ENCODE measurements around the gene PRKAG2. TPM values are rescaled to one million over a fixed set of nuclear protein-coding genes. Genes with fewer than 3 reads are reported as not detected.

PRKAG2 gene
- total RNA-seq, 1 donor from 2014 or later, result 35.6 TPM

DNA sequence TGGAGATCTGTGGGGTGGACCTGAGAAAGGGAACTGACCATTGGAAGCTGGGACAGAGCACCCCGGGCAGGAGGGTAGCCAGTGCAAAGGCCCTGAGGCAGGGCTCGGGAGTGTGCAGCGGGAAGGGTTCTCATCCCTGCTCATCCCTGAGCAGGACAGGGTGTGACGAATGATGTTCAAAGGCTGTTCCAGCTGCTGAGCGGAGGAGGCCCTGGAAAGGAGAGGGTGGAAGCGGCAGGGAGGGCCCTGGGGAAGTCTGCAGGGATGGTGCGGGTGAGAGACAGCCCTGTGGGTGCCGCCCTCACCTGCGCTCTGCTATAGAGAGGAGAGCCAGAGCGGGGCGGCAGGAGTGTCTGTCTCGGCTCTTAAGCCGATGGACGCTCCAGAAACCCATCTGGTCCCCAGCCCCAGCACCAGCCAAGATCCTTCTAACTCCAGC is 43.7 kb downstream of the PRKAG2 start:
- DNase-seq, result no peak
- no peak for TF ChIP-seq CTCF (IDR thresholded peaks at IDR 0.05)
- Histone ChIP-seq H3K4me1 (peaks cover 6% of the 10 kb centered on the region), H3K9me3 (no peaks in the 10 kb centered on the region), H3K4me3 (no peak overlapping the region), H3K27me3 (no peaks in the 10 kb centered on the region), H3K27ac (no peak overlapping the region), H3K36me3 (no peaks in the 10 kb centered on the region)
- no peak for ATAC-seq
- intact Hi-C loops (cut with DNase I), result no loop called here

- TF ChIP-seq CTCF (IDR thresholded peaks at IDR 0.05), result no peak
- intact Hi-C loops (cut with DNase I), result no loop called here
- Histone ChIP-seq H3K4me3 (no peak overlapping the region), H3K36me3 (no peaks in the 10 kb centered on the region), H3K27me3 (no peaks in the 10 kb centered on the region), H3K27ac (no peak overlapping the region), H3K9me3 (no peaks in the 10 kb centered on the region), H3K4me1 (peaks cover 3% of the 10 kb centered on the region)
- DNase-seq (no peak), ATAC-seq (no peak)
Observed at GRCh38 chr7:151832656-151833055, 44.3 kb downstream of the PRKAG2 start.

DNA sequence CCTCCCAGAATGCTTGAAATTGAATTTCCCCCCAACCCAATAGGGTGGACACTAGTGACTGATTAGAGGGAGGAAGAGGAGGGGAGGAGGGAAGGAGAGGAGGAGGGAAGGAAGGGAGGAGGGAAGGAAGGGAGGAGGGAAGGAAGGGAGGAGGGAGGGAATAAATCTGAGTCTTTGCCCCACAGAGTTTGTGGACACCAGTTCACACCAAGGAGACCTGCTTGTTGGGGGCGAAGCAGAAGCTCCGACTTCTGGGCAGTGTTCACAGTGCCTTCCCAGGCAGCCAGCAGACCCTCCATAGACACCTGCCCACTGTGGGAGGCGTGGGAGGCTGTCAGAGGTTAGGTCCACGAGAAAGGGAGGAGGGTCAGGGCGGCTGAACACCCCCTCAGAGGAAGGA is 44.8 kb downstream of the PRKAG2 start:
- no peak for DNase-seq
- intact Hi-C loops (cut with DNase I), result no loop called here
- H3K27ac ChIP-seq, result no peak overlapping the region
- H3K36me3 ChIP-seq, result no peaks in the 10 kb centered on the region
- H3K4me3 ChIP-seq, result no peak overlapping the region
- no peaks in the 10 kb centered on the region for H3K4me1 ChIP-seq
- no peaks in the 10 kb centered on the region for H3K27me3 ChIP-seq
- ATAC-seq, result no peak
- TF ChIP-seq CTCF (IDR thresholded peaks at IDR 0.05), result no peak
- H3K9me3 ChIP-seq, result no peaks in the 10 kb centered on the region

GRCh38 chr7:151831606-151832005 is 45.3 kb downstream of the PRKAG2 start:
- no peaks in the 10 kb centered on the region for H3K27me3 ChIP-seq
- ATAC-seq (no peak), DNase-seq (no peak)
- no peaks in the 10 kb centered on the region for H3K4me1 ChIP-seq
- no peaks in the 10 kb centered on the region for H3K36me3 ChIP-seq
- H3K4me3 ChIP-seq, result no peak overlapping the region
- TF ChIP-seq CTCF (IDR thresholded peaks at IDR 0.05), result no peak
- H3K27ac ChIP-seq, result no peak overlapping the region
- intact Hi-C loops (cut with DNase I), result no loop called here
- no peaks in the 10 kb centered on the region for H3K9me3 ChIP-seq

DNA sequence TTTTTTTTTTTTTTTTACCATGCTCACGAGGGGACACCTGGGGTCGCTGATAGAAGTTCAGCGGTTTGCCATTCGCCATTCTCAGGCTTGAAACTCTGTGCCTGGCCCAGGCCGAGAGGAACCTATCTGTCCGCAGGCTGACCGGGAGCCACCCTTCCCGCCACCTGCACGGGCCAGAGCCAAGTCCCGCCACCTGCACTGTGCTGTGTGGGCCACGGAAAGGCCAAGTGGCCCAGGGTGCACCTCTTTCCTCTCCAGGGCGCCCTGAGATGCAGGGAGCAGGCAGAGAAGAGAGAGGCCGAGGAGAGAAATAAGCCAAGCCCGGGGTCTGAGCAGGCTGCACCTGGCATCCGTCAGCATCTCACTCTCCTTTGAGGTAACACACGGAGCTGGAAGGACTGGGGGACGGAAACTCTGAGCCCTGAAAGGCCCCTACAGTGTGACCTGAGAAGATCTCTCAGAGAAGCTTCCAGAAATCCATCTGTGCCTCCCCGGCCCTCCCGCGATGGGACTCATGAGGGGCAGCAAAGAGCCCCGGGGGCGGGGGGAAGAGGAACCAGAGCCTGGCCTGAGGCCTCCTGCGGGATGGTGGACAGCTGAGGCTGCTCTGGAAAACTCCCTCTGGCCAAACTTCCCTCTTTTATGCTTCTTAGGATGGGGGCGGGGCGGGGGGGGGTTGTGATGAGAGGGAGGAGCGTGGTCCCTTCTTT is 46.6 kb downstream of the PRKAG2 start:
- TF ChIP-seq CTCF (IDR thresholded peaks at IDR 0.05), result no peak
- DNase-seq (no peak), ATAC-seq (no peak)
- H3K36me3 ChIP-seq, result no peaks in the 10 kb centered on the region
- H3K9me3 ChIP-seq, result no peaks in the 10 kb centered on the region
- no peak overlapping the region for H3K27ac ChIP-seq
- no peaks in the 10 kb centered on the region for H3K4me1 ChIP-seq
- no peaks in the 10 kb centered on the region for H3K27me3 ChIP-seq
- H3K4me3 ChIP-seq, result no peak overlapping the region
- intact Hi-C loops (cut with DNase I), result no loop called here

DNA sequence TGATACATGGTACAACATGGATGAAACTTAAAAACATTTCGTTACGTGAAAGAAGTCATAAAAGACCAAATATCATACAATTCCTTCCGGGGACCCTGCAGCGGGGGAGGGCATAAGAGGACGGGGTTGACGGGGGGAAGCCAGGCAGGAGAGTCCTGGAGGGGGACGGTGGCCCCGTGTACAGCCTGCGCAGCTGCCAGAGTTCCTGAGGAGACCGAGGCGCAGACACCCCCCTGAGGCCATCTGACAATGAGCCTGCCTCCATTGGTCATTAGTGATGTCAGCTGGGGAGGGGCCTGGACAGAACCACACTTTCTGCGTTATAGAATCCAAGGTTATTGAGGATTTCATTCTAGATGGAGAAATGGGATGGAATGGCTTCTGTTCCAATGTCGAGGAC is 47.2 kb downstream of the PRKAG2 start:
- Histone ChIP-seq H3K27ac (no peak overlapping the region), H3K4me1 (peaks cover 1% of the 10 kb centered on the region), H3K9me3 (no peaks in the 10 kb centered on the region), H3K36me3 (no peaks in the 10 kb centered on the region), H3K4me3 (no peak overlapping the region), H3K27me3 (no peaks in the 10 kb centered on the region)
- no peak for DNase-seq
- no peak for TF ChIP-seq CTCF (IDR thresholded peaks at IDR 0.05)
- intact Hi-C loops (cut with DNase I), result no loop called here
- no peak for ATAC-seq

All from upper lobe of right lung (tissue), 1 donor.